H1 (cell line): ENCODE results near the gene DAGLA. TPM values are rescaled to one million over a fixed set of nuclear protein-coding genes. Genes with fewer than 3 reads are reported as not detected.

Experiments used
- CTCF ChIA-PET: fragments of 300-600 bp; sonication (Branson Sonifier 250); formaldehyde crosslinking; loops from one replicate; lab custom pipeline; 2021; ENCODE audit not compliant: partially characterized antibody; lab: Charles Lee
- POLR2A ChIA-PET: fragments of 300-600 bp; sonication (Branson Sonifier 250); formaldehyde crosslinking; loops from one replicate; lab custom pipeline; 2021; ENCODE audit warnings: inconsistent platforms; ENCODE audit not compliant: partially characterized antibody; lab: Charles Lee
- DNase-seq, 2 experiments: peaks; one replicate each; pipeline versions ENCODE4 v3.0.0 to v3.0.0-alpha.2; 2010 to 2022; ENCODE audit warnings: low spot score in 2 of 2, low read depth in 1 of 2, mixed read lengths in 1 of 2
- FAIRE-seq: peaks from 2 replicates; lab custom pipeline; 2011; peaks lifted over from hg19 to GRCh38; lab: Jason Lieb, UNC
- H2AFZ ChIP-seq: 2 replicates; pipeline ENCODE4 v1.8.1; 2012; ENCODE audit warnings: low read length, inconsistent platforms
- H2AK5ac ChIP-seq: 2 replicates; pipeline ENCODE4 v1.6.1; 2013; ENCODE audit warnings: low read depth, low read length
- H2BK120ac ChIP-seq: replicated peaks from 2 replicates; pipeline ENCODE3; 2013; ENCODE audit warnings: low read depth, low read length, inconsistent platforms
- H2BK12ac ChIP-seq: 2 replicates; pipeline ENCODE4 v1.6.1; 2013; ENCODE audit warnings: low read depth, low read length
- H2BK15ac ChIP-seq: 2 replicates; pipeline ENCODE4 v1.6.1; 2013; ENCODE audit warnings: low read length
- H2BK20ac ChIP-seq: 2 replicates; pipeline ENCODE4 v1.6.1; 2013; ENCODE audit warnings: low read length
- H2BK5ac ChIP-seq: 2 replicates; pipeline ENCODE4 v1.6.1; 2013; ENCODE audit warnings: low read depth, low read length
- H3K14ac ChIP-seq: 2 replicates; pipeline ENCODE4 v1.6.1; 2013; ENCODE audit warnings: inconsistent platforms; ENCODE audit not compliant: insufficient read length
- H3K18ac ChIP-seq: 2 replicates; pipeline ENCODE4 v1.6.1; 2013; ENCODE audit warnings: low read length; ENCODE audit errors: extremely low read depth
- H3K23ac ChIP-seq: 2 replicates; pipeline ENCODE4 v1.6.1; 2013; ENCODE audit warnings: inconsistent platforms; ENCODE audit not compliant: insufficient read length
- H3K23me2 ChIP-seq: 2 replicates; pipeline ENCODE4 v1.6.1; 2013; ENCODE audit warnings: low read depth, low read length
- H3K27ac ChIP-seq: 2 replicates; pipeline ENCODE4 v1.6.1; 2011; ENCODE audit warnings: low read depth, low read length, inconsistent platforms
- H3K27me3 ChIP-seq, 4 experiments: replicated peaks in 1 of 4; 1 replicate in 1 of 4; 2 replicates in 3 of 4; pipeline versions ENCODE4 v1.6.1 to v1.8.1; 2011 to 2013; ENCODE audit warnings: low read length in 3 of 4, mild to moderate bottlenecking in 3 of 4, inconsistent platforms in 2 of 4, mixed read lengths in 2 of 4, moderate library complexity in 1 of 4; ENCODE audit not compliant: control insufficient read depth in 3 of 4, insufficient read depth in 3 of 4; ENCODE audit errors: extremely low read depth in 1 of 4
- H3K36me3 ChIP-seq, 4 experiments: 2 replicates each; pipeline versions ENCODE4 v1.6.1 to v1.8.1; 2011 to 2013; ENCODE audit warnings: mild to moderate bottlenecking in 4 of 4, low read length in 3 of 4, moderate library complexity in 2 of 4, control low read depth in 1 of 4, inconsistent platforms in 1 of 4; ENCODE audit not compliant: insufficient read depth in 4 of 4, control insufficient read depth in 2 of 4
- H3K4ac ChIP-seq: replicated peaks from 2 replicates; pipeline ENCODE3; 2013; ENCODE audit warnings: low read length, low read depth, mixed read lengths, inconsistent platforms; ENCODE audit not compliant: insufficient read length
- H3K4me1 ChIP-seq, 4 experiments: replicated peaks in 1 of 4; 1 replicate in 1 of 4; 2 replicates in 3 of 4; pipeline versions ENCODE4 v1.6.1 to v1.8.1; 2011 to 2013; ENCODE audit warnings: low read length in 3 of 4, inconsistent platforms in 2 of 4, mixed read lengths in 1 of 4; ENCODE audit not compliant: insufficient read depth in 4 of 4, control insufficient read depth in 3 of 4
- H3K4me2 ChIP-seq, 2 experiments: 2 replicates each; pipeline versions ENCODE4 v1.6.1 to v1.8.1; 2011 to 2013; ENCODE audit warnings: low read depth in 2 of 2, low read length in 2 of 2, control low read depth in 1 of 2, inconsistent platforms in 1 of 2, mild to moderate bottlenecking in 1 of 2; ENCODE audit not compliant: insufficient read depth in 1 of 2
- H3K4me3 ChIP-seq, 4 experiments: fragments of 200-600, 300-600 bp in 1 of 4; sonication (generic), shearing (Covaris generic), sonication (Bioruptor Twin) in 1 of 4; 2 replicates each; pipeline versions ENCODE4 v1.5.1 to v1.8.1; 2011 to 2016; ENCODE audit warnings: low read length in 4 of 4, low read depth in 3 of 4, control low read depth in 2 of 4, inconsistent platforms in 2 of 4, mild to moderate bottlenecking in 2 of 4, mixed read lengths in 1 of 4, moderate library complexity in 1 of 4; ENCODE audit not compliant: insufficient read depth in 2 of 4; ENCODE audit errors: extremely low read depth in 1 of 4
- H3K56ac ChIP-seq: replicated peaks from 2 replicates; pipeline ENCODE3; 2013; ENCODE audit warnings: low read depth, mild to moderate bottlenecking, mixed read lengths, low read length, inconsistent platforms; ENCODE audit not compliant: insufficient read length
- H3K79me1 ChIP-seq: 2 replicates; pipeline ENCODE4 v1.6.1; 2013; ENCODE audit warnings: low read depth, low read length, control low read depth
- H3K79me2 ChIP-seq, 2 experiments: 2 replicates each; pipeline versions ENCODE4 v1.6.1 to v1.8.1; 2012 to 2013; ENCODE audit warnings: low read length in 2 of 2, mild to moderate bottlenecking in 2 of 2, inconsistent platforms in 1 of 2; ENCODE audit not compliant: insufficient read depth in 2 of 2, control insufficient read depth in 1 of 2
- H3K9ac ChIP-seq, 4 experiments: replicated peaks in 1 of 4; 1 replicate in 1 of 4; 2 replicates in 3 of 4; pipeline versions ENCODE4 v1.6.1 to v1.8.1; 2011 to 2013; ENCODE audit warnings: low read depth in 3 of 4, low read length in 3 of 4, control low read depth in 2 of 4, mild to moderate bottlenecking in 2 of 4, moderate library complexity in 2 of 4, inconsistent platforms in 1 of 4; ENCODE audit errors: extremely low read depth in 1 of 4
- H3K9me3 ChIP-seq, 2 experiments: 2 replicates each; pipeline versions ENCODE4 v1.6.1 to v1.8.1; 2012 to 2013; ENCODE audit warnings: mild to moderate bottlenecking in 2 of 2, moderate library complexity in 2 of 2, control low read depth in 1 of 2, inconsistent platforms in 1 of 2, low read depth in 1 of 2, low read length in 1 of 2, mixed read lengths in 1 of 2; ENCODE audit not compliant: insufficient read depth in 2 of 2
- H4K20me1 ChIP-seq, 2 experiments: replicated peaks in 1 of 2; 2 replicates each; pipeline versions ENCODE3 to v1.8.1; 2011 to 2013; ENCODE audit warnings: inconsistent platforms in 2 of 2, low read length in 2 of 2, mild to moderate bottlenecking in 1 of 2; ENCODE audit not compliant: insufficient read depth in 2 of 2, control insufficient read depth in 1 of 2
- H4K5ac ChIP-seq: 2 replicates; pipeline ENCODE4 v1.6.1; 2013; ENCODE audit warnings: low read length, low read depth, mixed read lengths, inconsistent platforms; ENCODE audit not compliant: insufficient read length
- H4K8ac ChIP-seq: 2 replicates; pipeline ENCODE4 v1.8.0; 2013; ENCODE audit warnings: mild to moderate bottlenecking, moderate library complexity, low read length, inconsistent platforms; ENCODE audit not compliant: insufficient read depth; ENCODE audit errors: extremely low read depth
- H4K91ac ChIP-seq: replicated peaks from 2 replicates; pipeline ENCODE3; 2013; ENCODE audit warnings: low read length, mixed read lengths, inconsistent platforms; ENCODE audit not compliant: insufficient read length
- BCL11A ChIP-seq, 2 experiments: IDR thresholded peaks; one replicate each; pipeline ENCODE4 v1.6.1; 2011; ENCODE audit warnings: low read depth in 2 of 2, low read length in 2 of 2, mild to moderate bottlenecking in 2 of 2
- MAFK ChIP-seq: IDR thresholded peaks from 2 replicates; pipeline ENCODE4 v1.6.1; 2012; ENCODE audit warnings: low read depth, mild to moderate bottlenecking, improper control_type of control experiment, low read length
- POLR2AphosphoS5 ChIP-seq: IDR thresholded peaks from 2 replicates; pipeline ENCODE4 v1.6.1; 2011; ENCODE audit warnings: low read depth, low read length
- SIX5 ChIP-seq: IDR thresholded peaks from 2 replicates; pipeline ENCODE4 v1.6.1; 2011; ENCODE audit warnings: mild to moderate bottlenecking, low read depth, low read length
- SP1 ChIP-seq: IDR thresholded peaks from 2 replicates; pipeline ENCODE4 v1.6.1; 2011; ENCODE audit warnings: low read depth, low read length
- SUZ12 ChIP-seq: fragments of 200-600 bp; sonication (generic); IDR thresholded peaks from 2 replicates; pipeline ENCODE4 v1.6.1; 2012; ENCODE audit warnings: mild to moderate bottlenecking, inconsistent platforms, low read length, moderate library complexity, mixed read lengths
- WGBS, 2 experiments: shearing (Covaris generic) in 1 of 2; methylation state at CpG; one replicate each; pipeline versions ENCODE4 v1.1.6 to v1.1.7; 2013 to 2015; ENCODE audit warnings: low lambda C conversion rate in 2 of 2, mixed read lengths in 2 of 2, inconsistent platforms in 1 of 2, low coverage in 1 of 2, missing lambda C conversion rate in 1 of 2; ENCODE audit not compliant: insufficient replicate concordance in 2 of 2, insufficient coverage in 1 of 2, insufficient read length in 1 of 2; ENCODE audit errors: extremely low coverage in 1 of 2, missing lambda C conversion rate in 1 of 2; 5-methylcytosine and 5-hydroxymethylcytosine counted together
- polyA plus RNA-seq, 7 experiments: library from polyadenylated mRNA; depleted of rRNA in 3 of 7; stranded (reverse) in 5 of 7; unstranded in 2 of 7; fragments of >200 nt in 5 of 7; fragments of 200-250 nt in 2 of 7; gene quantifications; 1 replicate in 5 of 7; 2 replicates in 1 of 7; 4 replicates in 1 of 7; pipeline versions ENCODE4 v1.2.1 to v1.2.3, GENCODE V29; 2011 to 2013; ENCODE audit warnings: missing spikeins in 2 of 7, mixed read lengths in 2 of 7
- total RNA-seq: library from RNA; stranded (reverse); fragmentation: NEBNext Ultra II Directional; extraction: Animal tissue kit (Norgen Biotek cat#: 25700); gene quantifications from 2 replicates; pipeline ENCODE4 v1.2.1, GENCODE V29; 2021
- TF ChIP-seq, protein P1 (sequence below), 3 experiments: IDR thresholded peaks; 1 replicate in 2 of 3; 2 replicates in 1 of 3; pipeline versions ENCODE4 v1.5.1 to v1.6.1; 2011; ENCODE audit warnings: low read length in 3 of 3, mild to moderate bottlenecking in 3 of 3, inconsistent platforms in 2 of 3, low read depth in 1 of 3, moderate library complexity in 1 of 3; ENCODE audit not compliant: insufficient read depth in 1 of 3; ENCODE audit errors: control extremely low read depth in 1 of 3

Gene DAGLA
- total and polyA plus RNA-seq, 2 of the 8 experiments (the other 6 are each of a cell fraction or from before 2014, with no cell fraction given): 3.6 to 6.6 TPM

DNA sequence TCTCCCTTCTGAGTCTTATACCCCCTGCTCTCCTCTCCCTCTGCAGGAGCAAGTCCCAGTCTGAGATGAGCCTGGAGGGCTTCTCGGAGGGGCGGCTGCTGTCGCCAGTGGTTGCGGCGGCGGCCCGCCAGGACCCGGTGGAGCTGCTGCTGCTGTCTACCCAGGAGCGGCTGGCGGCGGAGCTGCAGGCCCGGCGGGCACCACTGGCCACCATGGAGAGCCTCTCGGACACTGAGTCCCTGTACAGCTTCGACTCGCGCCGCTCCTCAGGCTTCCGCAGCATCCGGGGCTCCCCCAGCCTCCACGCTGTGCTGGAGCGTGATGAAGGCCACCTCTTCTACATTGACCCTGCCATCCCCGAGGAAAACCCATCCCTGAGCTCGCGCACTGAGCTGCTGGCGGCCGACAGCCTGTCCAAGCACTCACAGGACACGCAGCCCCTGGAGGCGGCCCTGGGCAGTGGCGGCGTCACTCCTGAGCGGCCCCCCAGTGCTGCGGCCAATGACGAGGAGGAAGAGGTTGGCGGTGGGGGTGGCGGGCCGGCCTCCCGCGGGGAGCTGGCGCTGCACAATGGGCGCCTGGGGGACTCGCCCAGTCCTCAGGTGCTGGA, 63.4 kb downstream of the DAGLA start:
- ChIA-PET CTCF (interaction anchor here (0.6 to 9.2 kb wide), 22 partner anchors 8 to 266 kb away, joined by 3 to 168 read pairs (median 4); partner anchors contain the start of genes FEN1 and TMEM258), POLR2A (interaction anchor here (1.0 to 8.9 kb wide), 5 partner anchors 10 to 71 kb away, joined by 3 to 87 read pairs (median 4); partner anchors contain the start of genes FEN1 and TMEM258)
- Histone ChIP-seq H2AK5ac (no peak overlapping the region), H4K5ac (no peak overlapping the region), H2BK5ac (no peak overlapping the region), H3K4ac (no peak overlapping the region), H3K4me3 (no peak overlapping the region), H3K18ac (no peak overlapping the region), H2AFZ (no peak overlapping the region), H3K14ac (no peak overlapping the region), H3K56ac (no peak overlapping the region), H3K4me1 (peaks cover 0 to 10% (median 1%) of the 10 kb centered on the region in 4 experiments; a peak in 4 of 7 replicates), H3K79me1 (no peaks in the 10 kb centered on the region), H3K36me3 (peaks cover 0 to 9% (median 0%) of the 10 kb centered on the region in 4 experiments; a peak in 1 of 8 replicates), H2BK12ac (no peak overlapping the region), H3K23me2 (no peaks in the 10 kb centered on the region), H3K9me3 (no peaks in the 10 kb centered on the region), H3K27ac (no peak overlapping the region), H3K27me3 (no peaks in the 10 kb centered on the region; a peak in 2 of 7 replicates), H4K8ac (no peak overlapping the region; the same call in 1 of the 2 replicates), H4K20me1 (no peaks in the 10 kb centered on the region), H3K4me2 (no peak overlapping the region), H4K91ac (no peak overlapping the region), H2BK15ac (no peak overlapping the region), H2BK20ac (no peak overlapping the region), H3K9ac (no peak overlapping the region), H3K79me2 (no peaks in the 10 kb centered on the region), H2BK120ac (no peak overlapping the region), H3K23ac (no peak overlapping the region)
- TF ChIP-seq BCL11A (IDR thresholded peaks at IDR 0.05; ENCODE audit: low read depth in 2 of 2, low read length in 2 of 2) (no peak), SUZ12 (no peak), SP1 (no peak), MAFK (no peak), SIX5 (no peak), POLR2AphosphoS5 (no peak)
- TF ChIP-seq, protein P1, sequence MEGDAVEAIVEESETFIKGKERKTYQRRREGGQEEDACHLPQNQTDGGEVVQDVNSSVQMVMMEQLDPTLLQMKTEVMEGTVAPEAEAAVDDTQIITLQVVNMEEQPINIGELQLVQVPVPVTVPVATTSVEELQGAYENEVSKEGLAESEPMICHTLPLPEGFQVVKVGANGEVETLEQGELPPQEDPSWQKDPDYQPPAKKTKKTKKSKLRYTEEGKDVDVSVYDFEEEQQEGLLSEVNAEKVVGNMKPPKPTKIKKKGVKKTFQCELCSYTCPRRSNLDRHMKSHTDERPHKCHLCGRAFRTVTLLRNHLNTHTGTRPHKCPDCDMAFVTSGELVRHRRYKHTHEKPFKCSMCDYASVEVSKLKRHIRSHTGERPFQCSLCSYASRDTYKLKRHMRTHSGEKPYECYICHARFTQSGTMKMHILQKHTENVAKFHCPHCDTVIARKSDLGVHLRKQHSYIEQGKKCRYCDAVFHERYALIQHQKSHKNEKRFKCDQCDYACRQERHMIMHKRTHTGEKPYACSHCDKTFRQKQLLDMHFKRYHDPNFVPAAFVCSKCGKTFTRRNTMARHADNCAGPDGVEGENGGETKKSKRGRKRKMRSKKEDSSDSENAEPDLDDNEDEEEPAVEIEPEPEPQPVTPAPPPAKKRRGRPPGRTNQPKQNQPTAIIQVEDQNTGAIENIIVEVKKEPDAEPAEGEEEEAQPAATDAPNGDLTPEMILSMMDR (IDR thresholded peaks at IDR 0.05; ENCODE audit: control extremely low read depth in 1 of 3, insufficient read depth in 1 of 3, low read depth in 1 of 3, low read length in 3 of 3): 0 out of 4 replicates have a peak, but pooled peaks of 1 of the 3 experiments have one; percentile 8
- WGBS, 2 experiments: 90% methylated on average over 29 of the region's 42 CpGs; no CpG with 5 or more reads in 1 of the 2 experiments
- FAIRE-seq (no peak), DNase-seq (no peak)
